ENCODE measurements around the gene CFAP251. TPM values are rescaled to one million over a fixed set of nuclear protein-coding genes. Genes with fewer than 3 reads are reported as not detected.

CFAP251 gene
- total and polyA plus RNA-seq, 10 of the 15 experiments (the other 5 are each of a cell fraction or from before 2014, with no cell fraction given), result 0.10 to 0.97 (median 0.64) TPM

DNA sequence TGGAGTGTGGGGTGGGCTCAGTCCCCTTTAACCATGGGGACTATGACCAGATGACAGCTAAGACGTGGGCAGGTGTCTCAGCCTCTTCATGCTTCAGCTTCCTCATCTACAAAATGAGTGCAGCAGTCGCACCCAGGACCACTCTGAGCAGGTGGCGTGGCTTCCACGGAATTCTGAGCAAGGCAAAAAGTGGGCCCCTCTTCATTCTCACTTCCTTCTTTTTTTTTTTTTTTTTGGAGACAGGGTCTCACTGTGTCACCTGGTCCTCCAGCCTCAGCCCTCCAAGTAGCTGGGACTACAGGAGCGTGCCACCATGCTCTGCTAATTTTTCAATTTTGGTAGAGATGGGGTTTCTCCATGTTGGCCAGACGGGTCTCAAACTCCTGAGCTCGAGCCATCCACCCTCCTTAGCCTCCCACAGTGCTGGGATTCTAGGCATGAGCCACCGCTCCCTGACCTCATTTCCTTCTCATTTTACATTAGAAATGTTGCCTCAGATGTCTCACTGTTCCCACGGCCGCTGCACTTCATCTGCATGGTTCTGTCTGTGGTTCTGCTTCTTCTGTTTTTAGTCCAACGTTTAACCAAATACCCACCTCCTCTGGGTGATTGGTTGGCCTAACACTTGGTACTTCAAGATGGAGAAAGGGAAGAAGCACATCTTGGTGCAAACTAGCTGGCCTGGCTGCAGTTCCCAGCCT is 61.9 kb downstream of the CFAP251 start (continued):
- TF ChIP-seq BCL11A (IDR thresholded peaks at IDR 0.05; ENCODE audit: low read depth, low read length) (0 out of 2 replicates have a peak, but pooled peaks have one; percentile 31), RBBP5 (conservative IDR thresholded peaks at IDR 0.05) (no peak), JUNB (IDR thresholded peaks at IDR 0.05) (no peak), NFIC (IDR thresholded peaks at IDR 0.05; ENCODE audit: low read depth, low read length) (peak; percentile 79), BRCA1 (IDR thresholded peaks at IDR 0.05; ENCODE audit: low read depth, low read length) (no peak), RUNX3 (IDR thresholded peaks at IDR 0.05; ENCODE audit: low read length) (peak; percentile 74), MTA3 (IDR thresholded peaks at IDR 0.05; ENCODE audit: borderline replicate concordance, low read length) (peak; percentile 26; the same call in 1 of the 2 replicates), MTA2 (IDR thresholded peaks at IDR 0.05; ENCODE audit: low read depth) (no peak), KAT2A (conservative IDR thresholded peaks at IDR 0.05; ENCODE audit: control insufficient read depth, low read depth, low read length) (no peak), JUND (IDR thresholded peaks at IDR 0.05; ENCODE audit: low read depth, low read length) (no peak), CEBPB (IDR thresholded peaks at IDR 0.05; ENCODE audit: borderline replicate concordance in 1 of 2, low read depth in 2 of 2, low read length in 2 of 2) (no peak), NR2C2 (IDR thresholded peaks at IDR 0.05; ENCODE audit: borderline replicate concordance, control insufficient read depth, insufficient read length, low read depth) (no peak), EED (IDR thresholded peaks at IDR 0.05; ENCODE audit: low read depth) (peak; percentile 78)
- TF ChIP-seq, protein P1, sequence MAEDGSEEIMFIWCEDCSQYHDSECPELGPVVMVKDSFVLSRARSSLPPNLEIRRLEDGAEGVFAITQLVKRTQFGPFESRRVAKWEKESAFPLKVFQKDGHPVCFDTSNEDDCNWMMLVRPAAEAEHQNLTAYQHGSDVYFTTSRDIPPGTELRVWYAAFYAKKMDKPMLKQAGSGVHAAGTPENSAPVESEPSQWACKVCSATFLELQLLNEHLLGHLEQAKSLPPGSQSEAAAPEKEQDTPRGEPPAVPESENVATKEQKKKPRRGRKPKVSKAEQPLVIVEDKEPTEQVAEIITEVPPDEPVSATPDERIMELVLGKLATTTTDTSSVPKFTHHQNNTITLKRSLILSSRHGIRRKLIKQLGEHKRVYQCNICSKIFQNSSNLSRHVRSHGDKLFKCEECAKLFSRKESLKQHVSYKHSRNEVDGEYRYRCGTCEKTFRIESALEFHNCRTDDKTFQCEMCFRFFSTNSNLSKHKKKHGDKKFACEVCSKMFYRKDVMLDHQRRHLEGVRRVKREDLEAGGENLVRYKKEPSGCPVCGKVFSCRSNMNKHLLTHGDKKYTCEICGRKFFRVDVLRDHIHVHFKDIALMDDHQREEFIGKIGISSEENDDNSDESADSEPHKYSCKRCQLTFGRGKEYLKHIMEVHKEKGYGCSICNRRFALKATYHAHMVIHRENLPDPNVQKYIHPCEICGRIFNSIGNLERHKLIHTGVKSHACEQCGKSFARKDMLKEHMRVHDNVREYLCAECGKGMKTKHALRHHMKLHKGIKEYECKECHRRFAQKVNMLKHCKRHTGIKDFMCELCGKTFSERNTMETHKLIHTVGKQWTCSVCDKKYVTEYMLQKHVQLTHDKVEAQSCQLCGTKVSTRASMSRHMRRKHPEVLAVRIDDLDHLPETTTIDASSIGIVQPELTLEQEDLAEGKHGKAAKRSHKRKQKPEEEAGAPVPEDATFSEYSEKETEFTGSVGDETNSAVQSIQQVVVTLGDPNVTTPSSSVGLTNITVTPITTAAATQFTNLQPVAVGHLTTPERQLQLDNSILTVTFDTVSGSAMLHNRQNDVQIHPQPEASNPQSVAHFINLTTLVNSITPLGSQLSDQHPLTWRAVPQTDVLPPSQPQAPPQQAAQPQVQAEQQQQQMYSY (CRISPR knock-in tag; IDR thresholded peaks at IDR 0.05), result no peak

Data from GM12878 (cell line).